ENCODE data around the gene AOPEP.

- TF ChIP-seq, protein P1, sequence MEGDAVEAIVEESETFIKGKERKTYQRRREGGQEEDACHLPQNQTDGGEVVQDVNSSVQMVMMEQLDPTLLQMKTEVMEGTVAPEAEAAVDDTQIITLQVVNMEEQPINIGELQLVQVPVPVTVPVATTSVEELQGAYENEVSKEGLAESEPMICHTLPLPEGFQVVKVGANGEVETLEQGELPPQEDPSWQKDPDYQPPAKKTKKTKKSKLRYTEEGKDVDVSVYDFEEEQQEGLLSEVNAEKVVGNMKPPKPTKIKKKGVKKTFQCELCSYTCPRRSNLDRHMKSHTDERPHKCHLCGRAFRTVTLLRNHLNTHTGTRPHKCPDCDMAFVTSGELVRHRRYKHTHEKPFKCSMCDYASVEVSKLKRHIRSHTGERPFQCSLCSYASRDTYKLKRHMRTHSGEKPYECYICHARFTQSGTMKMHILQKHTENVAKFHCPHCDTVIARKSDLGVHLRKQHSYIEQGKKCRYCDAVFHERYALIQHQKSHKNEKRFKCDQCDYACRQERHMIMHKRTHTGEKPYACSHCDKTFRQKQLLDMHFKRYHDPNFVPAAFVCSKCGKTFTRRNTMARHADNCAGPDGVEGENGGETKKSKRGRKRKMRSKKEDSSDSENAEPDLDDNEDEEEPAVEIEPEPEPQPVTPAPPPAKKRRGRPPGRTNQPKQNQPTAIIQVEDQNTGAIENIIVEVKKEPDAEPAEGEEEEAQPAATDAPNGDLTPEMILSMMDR (conservative IDR thresholded peaks at IDR 0.05 in 1 of 2, IDR thresholded peaks at IDR 0.05 in 1 of 2; ENCODE audit: extremely low read depth in 1 of 2, insufficient read depth in 1 of 2, low read depth in 1 of 2, low read length in 2 of 2), result no peak
- no peak for TF ChIP-seq EZH2 (IDR thresholded peaks at IDR 0.05; ENCODE audit: borderline replicate concordance, low read length)
These were observed 285.7 kb downstream of the AOPEP start for GRCh38 chr9:95012035-95012708.

All from mammary epithelial cell (primary cell).